NCI-H146 treated with DMSO at 0.1 percent for 48 hours (cell line): Measurements from ENCODE around the gene TTLL4.

ENCODE experiments used
- DNase-seq: peaks from one replicate; lab custom pipeline; 2025; ENCODE audit not compliant: unreplicated experiment; lab: John Stamatoyannopoulos, UW

TTLL4 gene, protein sequence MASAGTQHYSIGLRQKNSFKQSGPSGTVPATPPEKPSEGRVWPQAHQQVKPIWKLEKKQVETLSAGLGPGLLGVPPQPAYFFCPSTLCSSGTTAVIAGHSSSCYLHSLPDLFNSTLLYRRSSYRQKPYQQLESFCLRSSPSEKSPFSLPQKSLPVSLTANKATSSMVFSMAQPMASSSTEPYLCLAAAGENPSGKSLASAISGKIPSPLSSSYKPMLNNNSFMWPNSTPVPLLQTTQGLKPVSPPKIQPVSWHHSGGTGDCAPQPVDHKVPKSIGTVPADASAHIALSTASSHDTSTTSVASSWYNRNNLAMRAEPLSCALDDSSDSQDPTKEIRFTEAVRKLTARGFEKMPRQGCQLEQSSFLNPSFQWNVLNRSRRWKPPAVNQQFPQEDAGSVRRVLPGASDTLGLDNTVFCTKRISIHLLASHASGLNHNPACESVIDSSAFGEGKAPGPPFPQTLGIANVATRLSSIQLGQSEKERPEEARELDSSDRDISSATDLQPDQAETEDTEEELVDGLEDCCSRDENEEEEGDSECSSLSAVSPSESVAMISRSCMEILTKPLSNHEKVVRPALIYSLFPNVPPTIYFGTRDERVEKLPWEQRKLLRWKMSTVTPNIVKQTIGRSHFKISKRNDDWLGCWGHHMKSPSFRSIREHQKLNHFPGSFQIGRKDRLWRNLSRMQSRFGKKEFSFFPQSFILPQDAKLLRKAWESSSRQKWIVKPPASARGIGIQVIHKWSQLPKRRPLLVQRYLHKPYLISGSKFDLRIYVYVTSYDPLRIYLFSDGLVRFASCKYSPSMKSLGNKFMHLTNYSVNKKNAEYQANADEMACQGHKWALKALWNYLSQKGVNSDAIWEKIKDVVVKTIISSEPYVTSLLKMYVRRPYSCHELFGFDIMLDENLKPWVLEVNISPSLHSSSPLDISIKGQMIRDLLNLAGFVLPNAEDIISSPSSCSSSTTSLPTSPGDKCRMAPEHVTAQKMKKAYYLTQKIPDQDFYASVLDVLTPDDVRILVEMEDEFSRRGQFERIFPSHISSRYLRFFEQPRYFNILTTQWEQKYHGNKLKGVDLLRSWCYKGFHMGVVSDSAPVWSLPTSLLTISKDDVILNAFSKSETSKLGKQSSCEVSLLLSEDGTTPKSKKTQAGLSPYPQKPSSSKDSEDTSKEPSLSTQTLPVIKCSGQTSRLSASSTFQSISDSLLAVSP

DNA sequence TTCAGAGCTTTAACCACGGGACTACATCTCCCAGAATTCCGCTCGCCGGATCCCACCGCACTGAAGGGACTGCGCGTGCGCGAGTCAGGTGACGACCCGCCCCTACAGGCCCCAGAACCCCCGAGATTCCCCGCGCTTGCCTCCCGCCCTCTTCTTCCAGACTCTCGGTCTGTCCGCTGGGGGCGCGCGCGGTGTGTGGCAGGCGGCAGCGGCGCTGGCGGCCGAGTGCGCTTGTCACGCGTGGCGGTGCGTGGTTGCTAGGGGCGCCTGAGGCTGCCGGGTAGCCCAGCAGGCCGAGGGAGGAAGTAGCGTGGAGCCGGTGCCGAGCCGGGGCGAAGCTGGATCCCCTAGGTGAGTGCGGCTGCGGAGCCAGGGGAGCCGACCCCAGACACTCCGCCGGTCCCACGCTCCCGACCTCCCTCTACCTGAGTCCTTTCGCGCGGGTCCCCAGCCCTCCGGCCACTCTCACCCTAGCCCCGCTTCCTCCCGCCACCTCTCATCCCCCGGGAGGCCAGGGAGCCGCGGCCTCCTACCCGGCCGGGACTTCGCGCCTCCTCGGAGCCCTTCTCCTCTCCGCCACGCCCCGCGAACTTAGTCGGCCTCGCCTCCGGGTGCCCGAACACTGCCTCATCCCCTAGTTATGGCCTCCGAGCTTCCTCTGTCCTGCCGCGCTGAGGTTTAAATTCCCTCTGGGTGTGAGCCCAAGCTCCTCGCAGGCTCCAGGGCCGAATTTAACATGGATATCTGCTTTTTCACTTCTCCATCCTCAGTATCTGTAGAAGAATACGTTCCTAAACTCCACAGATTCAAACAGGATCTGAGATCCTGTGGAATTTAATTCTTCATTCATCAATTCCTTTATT is at the start of gene TTLL4:
Gene TTLL4, plus strand, starts transcription at position 149 of the 863 bp plus-strand sequence. CDS start 26,842 bp downstream, outside the sequence.
- peak; percentile 72 for DNase-seq

DNA sequence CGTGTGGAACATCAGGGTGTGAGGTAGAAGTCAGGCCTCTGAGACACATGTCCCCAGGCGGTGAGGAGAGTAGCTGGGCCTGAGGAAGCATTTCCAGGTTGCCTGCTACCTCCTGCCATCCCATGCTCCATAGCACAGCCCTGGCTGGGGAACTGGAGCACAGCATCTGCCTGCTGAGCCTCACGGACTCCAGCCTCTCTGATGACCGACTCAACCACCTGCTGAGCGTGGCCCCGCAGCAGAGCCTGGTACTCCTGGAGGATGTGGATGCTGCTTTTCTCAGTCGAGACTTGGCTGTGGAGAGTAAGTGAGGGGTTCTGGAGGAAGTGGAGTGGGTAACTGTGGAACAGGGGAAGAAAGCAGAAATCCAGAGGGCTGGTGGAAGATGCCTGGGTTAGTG is 48.3 kb upstream of the TTLL4 start:
- no peak for DNase-seq

DNA sequence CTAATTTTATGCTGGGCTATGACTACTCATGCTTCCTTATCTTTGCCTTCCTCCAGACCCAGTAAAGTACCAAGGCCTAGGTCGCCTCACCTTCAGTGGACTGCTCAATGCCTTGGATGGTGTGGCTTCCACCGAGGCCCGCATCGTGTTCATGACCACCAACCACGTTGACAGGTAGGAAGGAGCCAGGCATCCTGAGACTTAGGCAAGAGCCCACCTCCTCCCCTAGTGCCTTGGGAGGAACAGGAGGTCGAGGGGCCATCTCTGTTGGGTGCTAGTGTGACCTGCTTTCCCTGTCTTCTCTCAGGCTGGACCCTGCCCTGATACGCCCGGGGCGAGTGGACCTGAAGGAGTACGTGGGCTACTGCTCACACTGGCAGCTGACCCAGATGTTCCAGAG is 47.8 kb upstream of the TTLL4 start:
- no peak for DNase-seq

DNA sequence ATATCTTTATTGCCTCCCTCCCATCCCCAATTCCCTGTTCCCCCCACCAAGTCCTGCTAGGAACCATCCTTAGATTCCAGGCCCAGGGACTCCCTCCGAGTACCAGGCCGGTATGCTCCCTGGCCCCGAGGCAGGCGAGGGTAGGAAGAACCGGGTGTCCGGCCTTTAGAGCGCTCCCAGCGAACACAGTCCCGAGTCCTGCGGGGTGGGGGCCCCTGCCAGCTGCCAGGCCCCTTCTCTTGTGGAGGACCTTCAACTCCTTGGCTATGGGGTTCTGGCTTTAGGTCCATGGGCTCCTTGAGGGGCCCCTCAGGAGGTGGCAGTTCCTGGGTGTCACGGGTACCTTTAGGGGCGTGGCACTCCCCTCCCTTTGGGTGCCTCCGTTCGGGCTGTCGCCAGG is 46.7 kb upstream of the TTLL4 start:
- DNase-seq, result no peak

DNA sequence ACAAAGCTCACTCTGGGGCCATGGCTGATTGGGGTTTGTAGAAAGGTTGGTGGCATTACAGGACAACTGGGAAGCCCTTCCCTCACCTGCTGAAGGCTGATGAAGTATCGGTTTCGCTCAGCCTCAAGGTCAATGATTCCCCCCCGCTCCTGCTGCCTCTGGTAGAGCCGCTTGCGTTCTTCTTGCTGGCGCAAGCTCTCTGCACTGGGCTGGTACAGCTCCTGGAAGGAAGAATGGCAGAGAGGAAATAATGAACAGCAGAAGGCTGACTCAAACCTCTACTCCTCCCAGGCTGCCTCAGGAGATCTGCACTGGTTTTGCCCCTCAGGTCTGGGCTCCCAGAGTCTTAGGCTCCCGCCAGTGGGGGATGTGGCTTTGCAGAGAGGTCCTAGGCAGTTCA is 46.0 kb upstream of the TTLL4 start:
- DNase-seq, result no peak

DNA sequence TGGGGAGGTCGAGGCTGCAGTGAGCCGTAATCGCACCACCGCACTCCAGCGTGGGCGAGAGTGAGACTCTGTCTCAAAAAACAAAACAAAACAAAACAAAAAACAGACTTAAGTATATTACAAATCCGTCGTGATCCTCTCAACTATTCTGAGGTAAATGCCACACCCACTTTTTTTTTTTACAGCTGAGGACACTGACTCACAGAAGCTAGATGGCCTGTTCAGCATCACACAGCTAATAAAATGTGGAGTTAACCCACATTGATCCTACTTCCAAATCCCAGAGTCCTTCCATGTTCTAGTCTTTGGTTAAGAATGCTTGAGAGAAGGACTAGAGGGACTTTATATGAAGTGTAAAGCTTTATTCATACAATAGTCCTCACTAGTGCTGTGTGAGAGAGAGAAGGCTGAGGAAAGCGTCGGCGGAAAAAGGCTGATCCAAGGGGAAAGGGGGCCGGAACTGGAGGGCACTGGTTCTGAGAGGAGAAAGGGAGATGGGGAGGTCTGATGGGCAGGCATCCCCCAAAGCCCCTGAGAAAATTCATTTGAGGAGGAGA is 39.5 kb upstream of the TTLL4 start:
- DNase-seq, result no peak

DNA sequence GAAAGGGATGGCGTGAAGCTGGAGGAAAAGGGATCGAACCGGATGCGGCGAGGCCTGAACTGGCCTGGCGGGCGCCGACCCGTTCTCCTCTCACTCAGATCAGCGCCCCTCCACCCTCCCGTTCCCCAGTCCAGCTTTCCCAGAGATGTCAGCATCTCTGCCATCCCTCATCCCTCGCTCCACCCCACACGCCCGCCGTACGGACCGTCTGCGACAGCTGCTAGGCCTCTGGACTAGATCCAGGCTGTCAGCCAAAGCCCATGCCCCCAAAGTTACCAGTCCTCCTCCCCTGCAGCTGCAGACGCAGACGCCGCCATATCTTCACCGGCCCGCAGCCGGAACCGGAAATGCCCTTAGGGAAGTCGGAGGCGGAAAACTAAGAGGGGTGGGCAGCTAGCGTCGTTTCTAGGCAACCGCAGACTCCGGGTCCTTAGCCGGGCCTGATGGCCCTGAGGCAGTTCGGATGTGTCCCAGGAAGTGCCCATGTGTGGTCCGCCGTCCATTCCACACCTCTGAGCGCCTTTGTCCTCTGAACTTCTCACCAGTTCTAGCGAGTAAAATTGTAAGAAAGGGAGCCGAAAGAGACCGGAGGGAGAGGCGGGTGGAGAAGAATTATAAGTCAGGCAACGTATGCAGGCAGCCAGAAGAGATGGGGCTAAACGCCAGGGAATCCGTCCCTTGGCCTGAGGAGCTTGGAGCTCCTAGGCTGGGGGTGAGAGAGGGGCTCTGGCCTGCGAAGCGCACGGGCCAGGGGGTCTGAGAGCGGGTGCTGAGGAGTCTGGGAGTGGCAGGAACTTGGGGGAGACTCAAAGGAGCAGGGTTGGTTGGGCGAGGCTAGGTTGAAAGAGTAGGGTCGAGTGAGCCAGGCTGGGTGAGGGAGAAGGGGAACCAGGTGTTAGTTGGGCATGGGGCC is 38.7 kb upstream of the TTLL4 start, which contains the start of the genes RNF25 and STK36:
Gene RNF25, minus strand, starts transcription at position 349 of the 913 bp plus-strand sequence. Its CDS starts 32 bp downstream, at position 317.
Gene STK36, plus strand, starts transcription at position 433 of the 913 bp plus-strand sequence. CDS start 744 bp downstream, outside the sequence.
- peak; percentile 84 for DNase-seq

DNA sequence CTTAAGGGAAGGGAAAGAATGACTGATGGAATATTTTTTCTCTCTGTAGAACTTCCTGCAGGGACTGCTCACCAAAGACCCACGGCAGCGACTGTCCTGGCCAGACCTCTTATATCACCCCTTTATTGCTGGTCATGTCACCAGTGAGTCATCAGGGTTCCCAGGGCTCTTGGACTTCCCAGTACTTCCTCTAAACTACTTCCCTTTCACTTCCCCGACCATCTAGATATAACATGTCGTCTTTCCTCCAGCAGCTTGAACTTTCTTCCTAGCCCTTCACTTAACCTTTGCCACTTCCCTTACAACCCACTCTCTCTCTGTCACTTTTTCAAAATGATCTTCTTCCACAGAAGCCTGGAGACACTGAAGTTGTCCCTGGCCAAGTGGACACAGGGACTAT is 31.5 kb upstream of the TTLL4 start:
- no peak for DNase-seq

DNA sequence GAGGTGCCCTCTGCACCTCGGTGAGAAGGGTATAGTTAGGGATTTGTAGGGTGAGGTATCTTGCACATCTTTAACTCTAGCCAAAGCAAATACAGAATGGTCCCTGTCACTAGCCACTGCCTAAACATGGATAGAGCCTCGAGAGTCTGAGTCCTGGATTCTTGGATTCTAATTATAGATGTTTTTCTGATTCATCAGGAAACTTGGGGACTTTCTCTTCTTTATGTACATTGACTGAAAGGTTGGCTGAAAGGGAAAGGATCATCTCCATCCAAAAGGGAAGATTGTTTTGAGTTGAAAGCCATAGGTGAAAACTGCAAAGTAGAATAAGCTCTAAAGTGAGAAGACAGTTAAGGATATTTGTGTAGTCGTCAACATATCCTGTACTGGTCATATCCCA is 30.6 kb upstream of the TTLL4 start:
- no peak for DNase-seq

DNA sequence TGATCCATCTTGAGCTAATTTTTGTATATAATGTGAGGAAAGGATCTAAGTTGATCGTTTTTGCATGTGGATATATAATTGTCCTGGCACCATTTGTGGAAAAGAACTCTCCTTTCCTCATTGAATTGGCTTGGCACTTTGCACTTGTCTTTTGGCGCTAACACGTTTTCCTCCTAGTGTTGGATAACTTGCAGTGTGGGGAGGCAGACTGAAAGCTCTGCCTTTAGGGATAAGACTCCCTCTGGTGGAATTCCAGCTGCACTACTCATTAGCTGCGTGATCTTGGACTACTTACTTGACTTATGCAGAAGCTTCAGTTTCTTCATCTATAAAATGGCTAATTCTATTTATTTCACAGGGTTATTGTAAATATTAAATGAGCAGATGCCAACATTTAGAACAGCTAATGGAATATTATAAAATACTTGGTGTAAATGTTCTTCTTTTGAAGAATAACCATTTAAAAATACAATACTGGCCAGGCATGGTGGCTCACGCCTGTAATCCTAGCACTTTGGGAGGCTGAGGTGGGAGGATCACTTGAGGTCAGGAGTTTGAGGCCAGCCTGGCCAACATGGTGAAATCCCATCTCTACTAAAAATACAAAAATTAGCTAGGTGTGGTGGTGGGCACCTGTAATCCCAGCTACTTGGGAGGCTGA is 23.1 kb upstream of the TTLL4 start:
- peak; percentile 22 for DNase-seq

DNA sequence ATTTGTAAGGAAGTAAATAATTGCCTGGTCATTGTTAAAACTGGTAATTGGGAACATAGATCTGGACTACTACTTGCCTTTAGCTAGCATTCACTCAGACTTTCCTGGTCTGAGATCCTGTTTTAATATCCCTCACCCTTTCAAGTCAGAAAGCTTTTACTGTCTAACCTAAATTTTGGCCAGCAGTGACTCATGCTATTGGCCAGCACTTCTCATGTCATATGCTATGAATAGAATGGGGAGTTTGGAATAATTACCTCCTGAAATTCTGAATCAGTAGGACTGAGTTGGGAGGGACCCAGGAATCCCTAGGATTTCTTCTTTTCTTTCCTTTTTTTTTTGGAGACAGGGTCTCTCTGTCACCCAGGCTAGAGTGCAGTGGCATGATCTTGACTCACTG is 19.4 kb upstream of the TTLL4 start:
- no peak for DNase-seq

DNA sequence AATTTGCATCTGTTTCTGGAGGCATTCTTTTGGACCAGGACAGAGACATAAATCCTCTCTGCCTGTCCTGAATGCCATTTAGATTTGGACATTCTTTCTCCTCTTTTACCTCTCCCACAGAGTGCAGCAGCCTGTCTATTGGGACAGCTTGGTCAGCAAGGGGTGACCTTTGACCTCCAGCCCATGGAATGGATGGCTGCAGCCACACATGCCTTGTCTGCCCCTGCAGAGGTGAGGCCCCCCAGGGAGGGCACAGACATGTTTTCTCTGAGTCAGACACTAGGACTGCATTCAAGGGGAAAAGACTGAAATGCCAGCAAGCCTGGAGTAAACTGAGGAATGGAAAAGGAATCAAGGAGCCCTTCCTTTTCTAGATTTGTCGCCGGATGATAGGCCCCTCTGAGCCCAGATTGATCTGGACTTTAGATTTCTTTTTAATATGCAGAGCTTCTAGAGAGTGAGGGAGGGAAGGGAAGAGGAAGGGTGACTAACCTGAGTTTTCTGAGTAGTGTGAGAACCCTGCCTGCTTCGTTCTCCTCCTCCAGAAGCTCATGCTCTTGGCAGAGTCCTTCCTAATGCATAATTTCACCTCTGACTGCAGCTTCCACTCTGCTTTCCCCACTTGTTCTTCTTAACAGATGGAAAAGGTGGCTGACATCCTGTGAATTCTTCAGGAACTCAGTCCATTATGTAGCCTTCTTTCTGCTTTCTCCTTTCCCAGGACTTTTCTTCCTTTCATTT is 16.1 kb upstream of the TTLL4 start:
- DNase-seq, result no peak

DNA sequence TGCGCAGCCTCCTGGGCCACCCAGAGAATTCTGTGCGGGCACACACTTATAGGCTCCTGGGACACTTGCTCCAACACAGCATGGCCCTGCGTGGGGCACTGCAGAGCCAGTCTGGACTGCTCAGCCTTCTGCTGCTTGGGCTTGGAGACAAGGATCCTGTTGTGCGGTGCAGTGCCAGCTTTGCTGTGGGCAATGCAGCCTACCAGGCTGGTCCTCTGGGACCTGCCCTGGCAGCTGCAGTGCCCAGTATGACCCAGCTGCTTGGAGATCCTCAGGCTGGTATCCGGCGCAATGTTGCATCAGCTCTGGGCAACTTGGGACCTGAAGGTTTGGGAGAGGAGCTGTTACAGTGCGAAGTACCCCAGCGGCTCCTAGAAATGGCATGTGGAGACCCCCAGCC is 11.8 kb upstream of the TTLL4 start:
- DNase-seq, result no peak

DNA sequence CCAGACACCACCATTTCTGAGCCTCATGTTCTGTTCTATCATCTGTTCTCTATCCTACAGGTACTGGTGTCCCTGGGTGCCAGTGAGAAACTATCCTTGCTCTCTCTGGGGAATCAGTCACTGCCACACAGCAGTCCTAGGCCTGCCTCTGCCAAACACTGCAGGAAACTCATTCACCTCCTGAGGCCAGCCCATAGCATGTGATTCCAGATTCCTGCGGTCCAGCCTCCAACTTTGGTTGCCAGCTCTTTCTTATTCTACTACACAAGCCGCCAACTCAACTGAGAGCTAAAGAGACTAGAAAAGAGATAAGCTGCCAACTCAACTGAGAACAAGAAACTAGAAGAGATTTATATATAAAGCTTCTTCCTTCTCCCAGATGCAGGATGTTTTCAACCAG is 8.8 kb upstream of the TTLL4 start:
- no peak for DNase-seq

DNA sequence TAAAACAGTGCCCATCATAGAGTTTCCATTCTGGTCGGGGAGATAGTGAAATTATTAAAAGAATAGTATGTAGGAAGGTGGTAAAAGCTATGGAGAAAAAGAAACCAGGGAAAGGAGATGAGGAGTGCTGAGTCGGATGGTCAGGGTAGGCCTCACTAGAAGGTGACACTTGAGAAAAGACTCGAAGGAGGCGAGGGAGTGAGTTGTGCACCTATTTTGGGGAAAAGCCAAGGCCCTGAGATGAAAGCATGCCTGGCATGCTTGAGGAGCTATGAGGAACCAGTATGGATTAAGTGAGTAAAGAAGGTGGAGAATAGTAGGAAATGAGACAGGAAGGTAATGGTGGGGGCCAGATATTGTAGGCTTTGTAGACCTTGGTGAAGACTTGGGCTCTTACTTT is 7.3 kb upstream of the TTLL4 start:
- DNase-seq, result no peak

DNA sequence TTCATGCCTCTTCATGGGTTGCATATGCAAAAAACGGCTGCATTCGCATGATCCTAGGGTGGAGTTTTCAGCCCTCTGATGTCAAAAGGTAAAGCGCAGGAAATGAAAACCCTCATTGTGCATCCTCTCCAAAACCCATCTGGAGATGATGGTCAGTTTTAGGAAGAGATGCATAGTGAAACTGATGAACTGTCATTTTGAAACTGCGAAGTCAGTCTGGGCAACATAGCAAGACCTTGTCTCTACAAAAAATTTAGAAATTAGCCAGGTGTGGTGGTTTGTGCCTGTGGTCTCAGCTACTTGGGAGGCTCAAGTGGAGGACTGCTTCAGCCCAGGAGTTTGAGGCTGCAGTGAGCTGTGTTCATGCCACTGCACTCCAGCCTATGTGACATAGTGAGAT is 2.5 kb upstream of the TTLL4 start:
- DNase-seq, result no peak

DNA sequence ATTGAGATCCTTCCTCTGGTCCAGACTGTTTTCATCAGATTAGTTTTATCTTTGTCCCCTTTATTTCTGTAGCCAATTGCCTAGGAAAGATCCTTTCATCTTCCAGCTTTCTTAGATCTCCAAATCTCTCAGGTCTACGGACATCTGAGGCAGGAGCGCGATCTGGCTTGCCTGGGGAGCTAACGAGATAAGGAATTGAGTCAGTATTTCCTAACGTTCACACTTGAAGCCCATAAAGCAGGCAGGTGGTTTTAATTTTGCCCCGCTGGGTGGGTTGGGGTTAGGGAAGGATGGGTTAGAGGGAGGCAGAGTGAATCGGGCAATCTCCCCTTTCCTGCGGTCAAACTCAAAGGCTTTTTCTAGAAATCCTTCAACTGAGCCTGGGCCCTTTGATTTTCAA is 727 bp upstream of the TTLL4 start:
- DNase-seq, result no peak

DNA sequence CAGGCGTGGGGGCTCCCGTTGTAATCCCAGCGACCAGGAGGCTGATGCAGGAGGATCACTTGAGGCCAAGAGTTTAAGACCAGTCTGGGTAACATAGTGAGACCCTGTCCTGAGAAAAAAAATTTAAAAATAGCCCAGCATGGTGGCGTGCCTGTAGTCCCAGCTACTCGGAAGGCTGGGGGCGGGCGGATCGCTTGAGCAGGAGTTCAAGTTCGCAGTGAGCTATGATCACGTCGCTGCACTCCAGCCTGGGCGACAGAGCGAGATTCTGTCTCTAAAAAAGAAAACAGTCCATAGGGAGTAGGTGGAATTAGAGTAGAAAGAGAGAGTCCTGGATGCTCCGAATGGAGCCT is 325 bp upstream of the TTLL4 start:
- DNase-seq, result no peak
